ENCODE results near the gene MGAT4A.

Gene MGAT4A

GRCh38 chr2:98726735-98727368 is 4.1 kb downstream of the MGAT4A start:
- no peak for DNase-seq (ENCODE audit: low read depth)
- H3K4me3 ChIP-seq (ENCODE audit: low read depth, low read length): no peak overlapping the region
- no peak for TF ChIP-seq CTCF (IDR thresholded peaks at IDR 0.05; ENCODE audit: low read depth, low read length, missing control alignments)

- TF ChIP-seq CTCF (IDR thresholded peaks at IDR 0.05; ENCODE audit: low read depth, low read length, missing control alignments): no peak
- no peak for DNase-seq (ENCODE audit: low read depth)
- H3K4me3 ChIP-seq (ENCODE audit: low read depth, low read length): no peak overlapping the region
Observed at GRCh38 chr2:98726205-98726604, 4.7 kb downstream of the MGAT4A start.

- DNase-seq (ENCODE audit: low read depth): no peak
- TF ChIP-seq CTCF (IDR thresholded peaks at IDR 0.05; ENCODE audit: low read depth, low read length, missing control alignments): no peak
- H3K4me3 ChIP-seq (ENCODE audit: low read depth, low read length): no peak overlapping the region
Observed at GRCh38 chr2:98720286-98720685, 10.6 kb downstream of the MGAT4A start.

- no peak for DNase-seq (ENCODE audit: low read depth)
- no peak overlapping the region for H3K4me3 ChIP-seq (ENCODE audit: low read depth, low read length)
- TF ChIP-seq CTCF (IDR thresholded peaks at IDR 0.05; ENCODE audit: low read depth, low read length, missing control alignments): no peak
Observed at GRCh38 chr2:98717621-98718020, 13.3 kb downstream of the MGAT4A start.

GRCh38 chr2:98716786-98717185 is 14.1 kb downstream of the MGAT4A start:
- no peak for DNase-seq (ENCODE audit: low read depth)
- H3K4me3 ChIP-seq (ENCODE audit: low read depth, low read length): no peak overlapping the region
- TF ChIP-seq CTCF (IDR thresholded peaks at IDR 0.05; ENCODE audit: low read depth, low read length, missing control alignments): no peak

- no peak overlapping the region for H3K4me3 ChIP-seq (ENCODE audit: low read depth, low read length)
- no peak for DNase-seq (ENCODE audit: low read depth)
- no peak for TF ChIP-seq CTCF (IDR thresholded peaks at IDR 0.05; ENCODE audit: low read depth, low read length, missing control alignments)
Observed at GRCh38 chr2:98715812-98716451, 15.0 kb downstream of the MGAT4A start.
